ENCODE data around the gene TMEM131. TPM values are rescaled to one million over a fixed set of nuclear protein-coding genes. Genes with fewer than 3 reads are reported as not detected.

TMEM131 gene
- total and polyA plus RNA-seq, 11 donors, result 9.3 to 38.3 (median 31.2) TPM

GRCh38 chr2:97985998-97986397 is 9.8 kb downstream of the TMEM131 start:
- peaks cover 0 to 51% (median 15%) of the 10 kb centered on the region in 12 donors for H3K4me1 ChIP-seq
- H3K36me3 ChIP-seq, result no peaks in the 10 kb centered on the region
- ATAC-seq (no peak), DNase-seq (no peak)
- H3K27me3 ChIP-seq, result no peaks in the 10 kb centered on the region
- H3K9me3 ChIP-seq, result peaks cover 0 to 23% (median 8%) of the 10 kb centered on the region in 12 donors
- TF ChIP-seq, protein P1, sequence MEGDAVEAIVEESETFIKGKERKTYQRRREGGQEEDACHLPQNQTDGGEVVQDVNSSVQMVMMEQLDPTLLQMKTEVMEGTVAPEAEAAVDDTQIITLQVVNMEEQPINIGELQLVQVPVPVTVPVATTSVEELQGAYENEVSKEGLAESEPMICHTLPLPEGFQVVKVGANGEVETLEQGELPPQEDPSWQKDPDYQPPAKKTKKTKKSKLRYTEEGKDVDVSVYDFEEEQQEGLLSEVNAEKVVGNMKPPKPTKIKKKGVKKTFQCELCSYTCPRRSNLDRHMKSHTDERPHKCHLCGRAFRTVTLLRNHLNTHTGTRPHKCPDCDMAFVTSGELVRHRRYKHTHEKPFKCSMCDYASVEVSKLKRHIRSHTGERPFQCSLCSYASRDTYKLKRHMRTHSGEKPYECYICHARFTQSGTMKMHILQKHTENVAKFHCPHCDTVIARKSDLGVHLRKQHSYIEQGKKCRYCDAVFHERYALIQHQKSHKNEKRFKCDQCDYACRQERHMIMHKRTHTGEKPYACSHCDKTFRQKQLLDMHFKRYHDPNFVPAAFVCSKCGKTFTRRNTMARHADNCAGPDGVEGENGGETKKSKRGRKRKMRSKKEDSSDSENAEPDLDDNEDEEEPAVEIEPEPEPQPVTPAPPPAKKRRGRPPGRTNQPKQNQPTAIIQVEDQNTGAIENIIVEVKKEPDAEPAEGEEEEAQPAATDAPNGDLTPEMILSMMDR (IDR thresholded peaks at IDR 0.05), result no peak
- TF ChIP-seq POLR2A (IDR thresholded peaks at IDR 0.05), result no peak
- H3K27ac ChIP-seq, result no peak overlapping the region
- H3K4me3 ChIP-seq, result no peak overlapping the region
- WGBS, 4 donors, result 94 to 97% (median 95%) methylated on average over 2 of the region's 2 CpGs
- intact Hi-C loops (cut with DNase I), result no loop called here

- TF ChIP-seq POLR2A (IDR thresholded peaks at IDR 0.05), result no peak
- TF ChIP-seq, protein P1 (IDR thresholded peaks at IDR 0.05), result no peak
- DNase-seq (no peak), ATAC-seq (peak in 2 of 4 donors; percentile 63 to 72)
- peak overlapping the region in 1 of 12 donors; percentile 6 for H3K27ac ChIP-seq
- peaks cover 0 to 39% (median 10%) of the 10 kb centered on the region in 12 donors for H3K4me1 ChIP-seq
- peaks cover 0 to 27% (median 15%) of the 10 kb centered on the region in 12 donors for H3K9me3 ChIP-seq
- no peaks in the 10 kb centered on the region for H3K36me3 ChIP-seq
- H3K4me3 ChIP-seq, result no peak overlapping the region
- 50 to 65% (median 63%) methylated on average over 3 of the region's 3 CpGs for WGBS, 4 donors
- H3K27me3 ChIP-seq, result no peaks in the 10 kb centered on the region
- intact Hi-C loops (cut with DNase I), result loop anchor here in 1 of 10 donors (1.0 kb wide), 1 partner anchor 22 kb away; no protein-coding TSS in a partner anchor
Measured at GRCh38 chr2:97983698-97984097, 12.1 kb downstream of the TMEM131 start.

DNA sequence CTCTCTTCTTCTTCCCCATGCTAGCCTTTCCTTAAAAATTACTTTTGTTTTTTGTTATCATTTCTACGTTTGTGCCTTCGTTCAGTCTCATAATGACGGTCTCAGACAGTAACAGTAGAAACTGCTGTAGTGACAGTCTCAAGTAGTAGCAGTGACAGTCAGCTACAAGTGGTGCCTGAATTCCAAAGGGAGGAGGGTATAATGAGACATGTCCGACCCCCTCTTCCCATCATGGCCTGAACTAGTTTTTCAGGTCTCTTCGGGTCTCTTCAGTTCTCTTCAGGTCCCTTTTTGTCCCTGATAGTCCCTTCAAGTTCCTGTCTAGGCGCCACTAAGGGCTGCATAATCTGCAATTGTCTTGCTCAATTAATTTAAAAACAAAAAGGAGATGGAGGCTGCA is 12.6 kb downstream of the TMEM131 start:
- DNase-seq (no peak), ATAC-seq (peak in 1 of 4 donors; percentile 27)
- peaks cover 0 to 38% (median 10%) of the 10 kb centered on the region in 12 donors for H3K4me1 ChIP-seq
- peaks cover 0 to 27% (median 16%) of the 10 kb centered on the region in 12 donors for H3K9me3 ChIP-seq
- 56 to 64% (median 61%) methylated on average over 6 of the region's 6 CpGs for WGBS, 4 donors
- H3K4me3 ChIP-seq, result no peak overlapping the region
- H3K36me3 ChIP-seq, result no peaks in the 10 kb centered on the region
- no peak for TF ChIP-seq POLR2A (IDR thresholded peaks at IDR 0.05)
- TF ChIP-seq, protein P1 (IDR thresholded peaks at IDR 0.05), result no peak
- H3K27me3 ChIP-seq, result no peaks in the 10 kb centered on the region
- intact Hi-C loops (cut with DNase I), result no loop called here
- H3K27ac ChIP-seq, result no peak overlapping the region

GRCh38 chr2:97982621-97983020 is 13.1 kb downstream of the TMEM131 start:
- no peak overlapping the region for H3K4me3 ChIP-seq
- DNase-seq, result no peak
- H3K4me1 ChIP-seq, result peaks cover 0 to 38% (median 10%) of the 10 kb centered on the region in 12 donors
- no peaks in the 10 kb centered on the region for H3K27me3 ChIP-seq
- no peak overlapping the region for H3K27ac ChIP-seq
- no peak for ATAC-seq
- H3K36me3 ChIP-seq, result no peaks in the 10 kb centered on the region
- TF ChIP-seq, protein P1 (IDR thresholded peaks at IDR 0.05), result no peak
- TF ChIP-seq POLR2A (IDR thresholded peaks at IDR 0.05), result no peak
- peaks cover 0 to 24% (median 14%) of the 10 kb centered on the region in 12 donors for H3K9me3 ChIP-seq
- intact Hi-C loops (cut with DNase I), result no loop called here

All from heart left ventricle (tissue), 16 donors.